Measurements from ENCODE around the gene KRTAP12-2. TPM values are rescaled to one million over a fixed set of nuclear protein-coding genes. Genes with fewer than 3 reads are reported as not detected.

KRTAP12-2 gene
- total and polyA plus RNA-seq, 10 of the 15 experiments (the other 5 are each of a cell fraction or from before 2014, with no cell fraction given): not detected

- no peak overlapping the region for H3K4me2 ChIP-seq (ENCODE audit: control insufficient read depth, insufficient read depth)
- ChIA-PET SMC1A (ENCODE audit: uncharacterized antibody, unreplicated experiment) (interaction anchor here (1.6 kb wide), 1 partner anchor 108 kb away, joined by 4 read pairs; no protein-coding TSS in a partner anchor), POLR2A (no interaction called here), RAD21 (ENCODE audit: unreplicated experiment) (no interaction called here), CTCF (no interaction called here)
- H3K9ac ChIP-seq (ENCODE audit: control insufficient read depth, insufficient read depth, low read length): no peak overlapping the region
- no peak for ATAC-seq
- intact Hi-C loops (cut with micrococcal nuclease; ENCODE audit: unreplicated experiment): no loop called here
- in situ Hi-C loops (cut with MboI): no loop called here
- H3K4me1 ChIP-seq (ENCODE audit: control insufficient read depth, insufficient read depth, low read length): no peaks in the 10 kb centered on the region; the same call in 1 of the 2 replicates
- no peak for FAIRE-seq
- H3K4me3 ChIP-seq: no peak overlapping the region
- H3K36me3 ChIP-seq (ENCODE audit: control insufficient read depth in 2 of 2, insufficient read depth in 2 of 2, low read length in 1 of 2): no peaks in the 10 kb centered on the region
- no peaks in the 10 kb centered on the region for H4K20me1 ChIP-seq (ENCODE audit: control insufficient read depth, insufficient read depth)
- no peak overlapping the region for H3K27ac ChIP-seq (ENCODE audit: control insufficient read depth, insufficient read depth)
- no peaks in the 10 kb centered on the region for H3K79me2 ChIP-seq (ENCODE audit: control insufficient read depth, insufficient read depth, low read length)
- no peaks in the 10 kb centered on the region for H3K9me3 ChIP-seq (replicated peaks; ENCODE audit: control insufficient read depth, insufficient read depth, low read length)
- WGBS (ENCODE audit: insufficient coverage, insufficient replicate concordance, low lambda C conversion rate, missing lambda C conversion rate): 6% methylated on average over 6 of the region's 6 CpGs
- BruUV-seq (replicated peaks): no TSS peak
- H3K27me3 ChIP-seq (replicated peaks in 1 of 2; ENCODE audit: control insufficient read depth in 2 of 2, insufficient read depth in 2 of 2, low read length in 1 of 2): peaks cover 0 to 1% of the 10 kb centered on the region in 2 experiments; a peak in 2 of 4 replicates
- no peak overlapping the region for H2AFZ ChIP-seq (ENCODE audit: control insufficient read depth, low read depth, low read length)
- no peak for DNase-seq (ENCODE audit: low read depth, low spot score)
- TF ChIP-seq, protein P1, sequence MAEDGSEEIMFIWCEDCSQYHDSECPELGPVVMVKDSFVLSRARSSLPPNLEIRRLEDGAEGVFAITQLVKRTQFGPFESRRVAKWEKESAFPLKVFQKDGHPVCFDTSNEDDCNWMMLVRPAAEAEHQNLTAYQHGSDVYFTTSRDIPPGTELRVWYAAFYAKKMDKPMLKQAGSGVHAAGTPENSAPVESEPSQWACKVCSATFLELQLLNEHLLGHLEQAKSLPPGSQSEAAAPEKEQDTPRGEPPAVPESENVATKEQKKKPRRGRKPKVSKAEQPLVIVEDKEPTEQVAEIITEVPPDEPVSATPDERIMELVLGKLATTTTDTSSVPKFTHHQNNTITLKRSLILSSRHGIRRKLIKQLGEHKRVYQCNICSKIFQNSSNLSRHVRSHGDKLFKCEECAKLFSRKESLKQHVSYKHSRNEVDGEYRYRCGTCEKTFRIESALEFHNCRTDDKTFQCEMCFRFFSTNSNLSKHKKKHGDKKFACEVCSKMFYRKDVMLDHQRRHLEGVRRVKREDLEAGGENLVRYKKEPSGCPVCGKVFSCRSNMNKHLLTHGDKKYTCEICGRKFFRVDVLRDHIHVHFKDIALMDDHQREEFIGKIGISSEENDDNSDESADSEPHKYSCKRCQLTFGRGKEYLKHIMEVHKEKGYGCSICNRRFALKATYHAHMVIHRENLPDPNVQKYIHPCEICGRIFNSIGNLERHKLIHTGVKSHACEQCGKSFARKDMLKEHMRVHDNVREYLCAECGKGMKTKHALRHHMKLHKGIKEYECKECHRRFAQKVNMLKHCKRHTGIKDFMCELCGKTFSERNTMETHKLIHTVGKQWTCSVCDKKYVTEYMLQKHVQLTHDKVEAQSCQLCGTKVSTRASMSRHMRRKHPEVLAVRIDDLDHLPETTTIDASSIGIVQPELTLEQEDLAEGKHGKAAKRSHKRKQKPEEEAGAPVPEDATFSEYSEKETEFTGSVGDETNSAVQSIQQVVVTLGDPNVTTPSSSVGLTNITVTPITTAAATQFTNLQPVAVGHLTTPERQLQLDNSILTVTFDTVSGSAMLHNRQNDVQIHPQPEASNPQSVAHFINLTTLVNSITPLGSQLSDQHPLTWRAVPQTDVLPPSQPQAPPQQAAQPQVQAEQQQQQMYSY (CRISPR knock-in tag; IDR thresholded peaks at IDR 0.05): no peak
- TF ChIP-seq ESRRA (IDR thresholded peaks at IDR 0.05; ENCODE audit: low read length) (no peak), NFYB (IDR thresholded peaks at IDR 0.05; ENCODE audit: insufficient read depth, low read depth, low read length) (no peak), NKRF (conservative IDR thresholded peaks at IDR 0.05) (no peak), EP300 (IDR thresholded peaks at IDR 0.05; ENCODE audit: borderline replicate concordance in 1 of 2, control insufficient read depth in 1 of 2, low read depth in 2 of 2, low read length in 2 of 2) (no peak), ZZZ3 (IDR thresholded peaks at IDR 0.05; ENCODE audit: control insufficient read depth, insufficient read length, low read depth) (no peak), ZNF207 (IDR thresholded peaks at IDR 0.05; ENCODE audit: borderline replicate concordance) (no peak), WRNIP1 (IDR thresholded peaks at IDR 0.05; ENCODE audit: borderline replicate concordance, low read depth, low read length) (no peak), HDGF (IDR thresholded peaks at IDR 0.05) (no peak), GABPA (IDR thresholded peaks at IDR 0.05; ENCODE audit: low read depth) (no peak), MTA2 (IDR thresholded peaks at IDR 0.05; ENCODE audit: low read depth) (no peak), NFIC (IDR thresholded peaks at IDR 0.05; ENCODE audit: low read depth, low read length) (no peak), E4F1 (IDR thresholded peaks at IDR 0.05; ENCODE audit: borderline replicate concordance, partially characterized antibody) (no peak), POLR2A (IDR thresholded peaks at IDR 0.05; ENCODE audit: low read depth, low read length) (no peak), YBX1 (IDR thresholded peaks at IDR 0.05) (no peak)
- TF ChIP-seq, protein P2, sequence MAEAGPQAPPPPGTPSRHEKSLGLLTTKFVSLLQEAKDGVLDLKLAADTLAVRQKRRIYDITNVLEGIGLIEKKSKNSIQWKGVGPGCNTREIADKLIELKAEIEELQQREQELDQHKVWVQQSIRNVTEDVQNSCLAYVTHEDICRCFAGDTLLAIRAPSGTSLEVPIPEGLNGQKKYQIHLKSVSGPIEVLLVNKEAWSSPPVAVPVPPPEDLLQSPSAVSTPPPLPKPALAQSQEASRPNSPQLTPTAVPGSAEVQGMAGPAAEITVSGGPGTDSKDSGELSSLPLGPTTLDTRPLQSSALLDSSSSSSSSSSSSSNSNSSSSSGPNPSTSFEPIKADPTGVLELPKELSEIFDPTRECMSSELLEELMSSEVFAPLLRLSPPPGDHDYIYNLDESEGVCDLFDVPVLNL (IDR thresholded peaks at IDR 0.05; ENCODE audit: low read depth, low read length): no peak
These were observed 17.8 kb upstream of the KRTAP12-2 start for GRCh38 chr21:44684483-44684882.
